GM21825 (cell line): ENCODE results near the gene RTP3.

Source experiments
- ATAC-seq: cut with Tn5 transposase; IDR thresholded peaks from one replicate; pipeline ENCODE4 v1.9.1; 2021; ENCODE audit warnings: mild to moderate bottlenecking, moderate library complexity; ENCODE audit not compliant: unreplicated experiment

The RTP3 gene

DNA sequence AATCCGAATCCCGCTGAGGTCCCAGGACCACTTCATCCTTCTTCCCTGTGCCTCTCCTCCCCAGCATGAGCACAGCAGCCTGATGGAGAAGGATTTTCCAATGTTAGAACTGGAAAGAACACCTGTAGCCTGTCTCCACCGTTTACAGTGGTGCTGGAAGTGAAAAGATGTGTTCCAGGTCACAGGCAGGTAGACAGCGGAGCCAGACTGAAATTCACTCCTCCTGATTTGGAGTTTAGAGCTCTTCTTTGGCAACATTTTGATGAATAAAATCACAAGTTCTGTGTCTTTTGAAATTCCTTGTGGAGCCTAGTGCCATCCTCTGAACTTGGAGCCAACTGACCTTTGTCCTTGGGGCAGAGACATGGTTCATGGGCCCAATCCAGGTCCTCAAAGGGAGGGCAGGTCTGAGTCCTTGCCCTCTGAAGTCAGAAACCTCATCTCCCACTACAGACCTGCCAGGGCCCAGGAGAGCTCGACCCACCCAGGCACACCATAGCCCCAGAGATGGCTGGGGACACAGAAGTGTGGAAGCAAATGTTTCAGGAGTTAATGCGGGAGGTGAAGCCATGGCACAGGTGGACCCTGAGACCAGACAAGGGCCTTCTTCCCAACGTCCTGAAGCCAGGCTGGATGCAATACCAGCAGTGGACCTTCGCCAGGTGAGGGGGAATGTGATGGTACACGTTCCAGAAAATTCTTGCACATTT is at the start of gene RTP3:
Gene RTP3 (plus strand): TSS at position 421 of the 710 bp plus-strand sequence. CDS start 87 bp downstream, at position 508.
- no peak for ATAC-seq

GRCh38 chr3:46448721-46449120 is 49.1 kb upstream of the RTP3 start:
- no peak for ATAC-seq

DNA sequence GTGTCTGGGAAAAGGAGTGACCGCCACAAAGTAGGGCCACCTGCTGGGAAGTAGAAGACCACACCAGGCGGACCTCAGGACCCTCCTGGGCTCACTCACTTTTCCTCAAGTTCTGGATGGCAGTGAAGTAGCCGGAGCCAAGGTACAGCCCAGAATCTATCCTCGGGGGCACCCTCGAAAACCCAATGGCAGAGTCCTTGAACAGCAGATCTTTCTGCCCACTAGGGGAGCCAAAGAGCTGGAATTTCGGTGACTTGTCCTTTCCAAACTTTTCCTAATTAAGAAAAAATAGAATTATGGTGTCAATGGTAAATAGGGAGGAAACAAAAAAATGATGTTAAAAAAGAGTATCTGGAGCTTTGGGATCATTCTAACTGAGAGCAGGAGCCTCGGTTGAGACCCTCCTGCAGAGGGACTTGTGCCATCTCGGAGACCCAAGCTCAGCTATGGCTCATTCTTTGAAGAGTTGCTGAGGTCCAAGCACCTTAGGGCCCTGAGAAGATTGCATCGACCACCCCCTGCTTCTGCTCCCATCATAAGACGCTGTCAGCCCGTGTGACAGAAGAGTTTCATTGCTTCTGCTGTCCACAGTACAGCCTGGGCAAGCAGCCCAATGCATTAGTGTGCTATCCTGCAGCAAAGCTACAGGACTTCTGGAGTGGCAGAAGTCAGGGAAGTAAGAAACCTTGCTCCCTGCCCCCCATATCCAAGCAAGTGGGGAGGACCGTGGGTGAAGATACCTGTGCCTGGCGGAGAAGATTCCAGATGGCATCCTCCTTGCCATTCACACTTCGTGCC is 47.8 kb upstream of the RTP3 start:
- ATAC-seq = no peak

- no peak for ATAC-seq
Measured at GRCh38 chr3:46453526-46454208, 44.1 kb upstream of the RTP3 start.

GRCh38 chr3:46454209-46454595 is 43.6 kb upstream of the RTP3 start:
- no peak for ATAC-seq

- ATAC-seq = no peak
Measured at GRCh38 chr3:46454606-46455005, 43.2 kb upstream of the RTP3 start.

- no peak for ATAC-seq
Measured at GRCh38 chr3:46455231-46456115, 42.3 kb upstream of the RTP3 start.

- ATAC-seq = no peak
Measured at GRCh38 chr3:46456118-46456517, 41.7 kb upstream of the RTP3 start.

- ATAC-seq = no peak
Measured at GRCh38 chr3:46460051-46460450, 37.7 kb upstream of the RTP3 start.

GRCh38 chr3:46462111-46462510 is 35.7 kb upstream of the RTP3 start:
- no peak for ATAC-seq

- no peak for ATAC-seq
Measured at GRCh38 chr3:46462511-46462910, 35.3 kb upstream of the RTP3 start.

GRCh38 chr3:46463120-46463867 is 34.5 kb upstream of the RTP3 start:
- no peak for ATAC-seq

- no peak for ATAC-seq
Measured at GRCh38 chr3:46463868-46464241, 33.9 kb upstream of the RTP3 start.

DNA sequence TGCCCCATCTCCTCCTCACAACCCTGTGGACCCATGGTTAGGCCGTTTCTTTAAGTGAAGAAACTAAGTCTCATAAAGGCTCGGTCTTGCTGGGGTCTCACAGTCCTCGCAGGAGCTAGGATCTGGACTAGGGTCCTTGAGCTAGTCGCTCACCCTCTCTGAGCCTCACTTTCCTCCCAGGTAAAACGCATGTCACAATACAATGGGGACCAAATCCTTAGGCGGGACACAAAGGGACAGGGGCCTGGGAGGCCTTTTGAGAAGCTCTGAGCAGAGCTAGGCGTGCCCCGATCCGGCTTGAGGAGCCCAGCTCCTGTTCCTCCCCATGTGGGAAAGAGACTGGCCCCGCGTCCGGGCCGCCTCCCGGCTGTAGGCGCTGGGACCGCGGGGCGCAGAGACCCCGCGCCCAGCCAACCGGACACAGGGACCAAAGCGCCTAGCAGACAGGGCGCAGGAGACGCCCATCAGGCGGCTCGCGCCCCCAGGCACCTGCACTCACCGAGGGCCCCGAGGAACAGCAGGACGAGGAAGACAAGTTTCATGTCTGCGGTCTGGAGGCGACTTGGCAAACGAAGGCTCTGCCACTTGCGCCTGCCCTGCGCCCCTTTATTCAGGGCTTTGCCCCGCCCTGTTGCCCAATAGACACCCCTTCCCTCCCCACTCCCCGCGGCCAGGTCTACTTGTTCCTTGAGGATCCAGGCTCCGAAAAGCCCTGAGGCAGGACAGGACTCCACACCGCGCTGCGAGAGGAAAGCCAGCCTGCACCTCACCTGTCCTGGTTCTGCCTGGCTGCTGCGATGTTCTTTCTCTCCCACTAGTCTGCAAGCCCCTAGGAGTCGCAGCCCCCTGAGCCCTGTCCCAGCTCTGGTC is 33.2 kb upstream of the RTP3 start, which contains the start of gene LTF:
Gene LTF (minus strand): TSS at position 580 of the 870 bp plus-strand sequence. CDS start 38 bp downstream, at position 542.
- ATAC-seq = no peak

DNA sequence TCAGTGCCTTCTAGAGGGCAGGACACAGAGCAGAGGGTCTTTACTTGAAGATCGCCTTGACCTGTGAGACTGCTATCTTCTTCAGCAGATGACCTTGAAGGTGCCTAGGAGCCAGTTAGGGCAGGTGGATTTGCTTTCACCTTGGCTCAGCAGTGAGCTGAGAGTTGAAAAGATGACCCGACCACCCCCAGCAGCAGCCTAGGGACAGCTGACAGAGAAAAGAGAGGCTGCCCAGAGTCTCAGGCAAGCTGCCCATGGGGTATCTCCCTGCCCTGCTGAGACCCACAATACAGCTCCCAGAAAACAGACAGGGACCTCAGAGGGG is 32.6 kb upstream of the RTP3 start:
- no peak for ATAC-seq

DNA sequence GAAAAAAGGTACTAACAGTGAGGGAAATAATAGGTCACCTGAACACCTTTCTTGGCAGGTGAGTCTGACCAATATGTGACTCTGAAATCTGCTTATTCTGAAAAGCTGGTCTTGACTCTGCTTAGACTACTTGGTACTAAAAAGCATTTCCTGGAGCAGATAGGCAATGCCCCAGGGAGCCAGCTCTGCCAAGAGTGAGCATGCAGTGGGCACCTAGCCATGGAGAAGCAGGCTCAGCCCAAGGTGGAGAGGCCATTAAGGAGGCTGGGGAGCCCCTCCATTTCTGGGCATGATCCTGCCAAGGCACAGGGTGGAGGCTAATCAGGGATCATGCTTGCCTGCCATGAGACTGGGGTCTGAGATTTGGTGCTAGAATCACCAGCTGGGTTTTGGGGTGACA is 31.5 kb upstream of the RTP3 start:
- no peak for ATAC-seq

- ATAC-seq = no peak
Measured at GRCh38 chr3:46466871-46467403, 30.8 kb upstream of the RTP3 start.

- no peak for ATAC-seq
Measured at GRCh38 chr3:46467562-46467961, 30.2 kb upstream of the RTP3 start.
